GM23338 (cell line): ENCODE results near the gene C9orf40.

Experiments
- CREB1 ChIP-seq: fragments of 250-450 bp; sonication (Bioruptor Pico); IDR thresholded peaks from 2 replicates; pipeline ENCODE4 v1.5.0; 2020; ENCODE audit warnings: low read depth, mild to moderate bottlenecking, moderate library complexity
- ETS1 ChIP-seq: IDR thresholded peaks from 2 replicates; pipeline ENCODE4 v1.6.1; 2016; ENCODE audit warnings: antibody characterized with exemption
- EZH2 ChIP-seq: fragments of 200-600 bp; sonication (generic); IDR thresholded peaks from one replicate; pipeline ENCODE4 v1.8.0; 2017; ENCODE audit warnings: antibody characterized with exemption, mild to moderate bottlenecking, low read depth; ENCODE audit not compliant: unreplicated experiment
- EZH2phosphoT487 ChIP-seq: fragments of 200-600 bp; sonication (generic); IDR thresholded peaks from one replicate; pipeline ENCODE4 v1.8.1; 2018; ENCODE audit warnings: antibody characterized with exemption; ENCODE audit not compliant: unreplicated experiment
- JUNB ChIP-seq: IDR thresholded peaks from one replicate; pipeline ENCODE4 v1.6.1; 2016; ENCODE audit warnings: antibody characterized with exemption; ENCODE audit not compliant: unreplicated experiment
- POLR2AphosphoS5 ChIP-seq: IDR thresholded peaks from 2 replicates; pipeline ENCODE4 v1.6.1; 2016; ENCODE audit warnings: antibody characterized with exemption, low read depth
- REST ChIP-seq: IDR thresholded peaks from one replicate; pipeline ENCODE4 v1.6.1; 2018; ENCODE audit warnings: antibody characterized with exemption; ENCODE audit not compliant: unreplicated experiment
- STAT1 ChIP-seq: IDR thresholded peaks from one replicate; pipeline ENCODE4 v1.6.1; 2016; ENCODE audit warnings: antibody characterized with exemption; ENCODE audit not compliant: unreplicated experiment
- ZNF331 ChIP-seq: fragments of 250-450 bp; sonication (Bioruptor Pico); IDR thresholded peaks from 2 replicates; pipeline ENCODE4 v1.5.0; 2020; ENCODE audit warnings: low read depth, mild to moderate bottlenecking, moderate library complexity
- TF ChIP-seq, protein P1 (sequence below), 2 experiments: fragments of 200-600 bp in 1 of 2; sonication (generic) in 1 of 2; conservative IDR thresholded peaks; 2 replicates each; pipeline versions ENCODE4 v1.5.1 to v1.6.1; 2016 to 2017; ENCODE audit warnings: antibody characterized with exemption in 2 of 2, low read depth in 2 of 2, mild to moderate bottlenecking in 2 of 2, moderate library complexity in 1 of 2

DNA sequence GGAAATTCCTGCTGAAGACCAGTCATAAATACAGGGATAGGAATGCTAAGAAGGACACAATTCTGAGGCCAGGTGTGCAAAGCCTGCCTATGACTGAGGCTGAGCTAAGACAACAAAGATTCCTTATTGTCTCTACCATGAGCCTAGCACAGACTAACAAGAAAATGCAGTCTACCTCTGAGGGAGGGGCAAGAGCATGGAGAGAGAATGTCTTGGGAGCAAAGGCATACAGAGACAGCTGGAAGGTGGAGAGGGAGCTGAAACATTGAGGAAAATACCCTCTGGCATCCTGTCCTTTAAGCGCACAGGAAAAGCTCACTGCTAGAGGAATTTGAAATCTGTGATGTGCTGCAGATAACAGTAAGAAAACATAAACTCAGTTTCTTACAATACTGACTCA, 8.8 kb upstream of the C9orf40 start:
- no peak for TF ChIP-seq JUNB
- TF ChIP-seq, protein P1, sequence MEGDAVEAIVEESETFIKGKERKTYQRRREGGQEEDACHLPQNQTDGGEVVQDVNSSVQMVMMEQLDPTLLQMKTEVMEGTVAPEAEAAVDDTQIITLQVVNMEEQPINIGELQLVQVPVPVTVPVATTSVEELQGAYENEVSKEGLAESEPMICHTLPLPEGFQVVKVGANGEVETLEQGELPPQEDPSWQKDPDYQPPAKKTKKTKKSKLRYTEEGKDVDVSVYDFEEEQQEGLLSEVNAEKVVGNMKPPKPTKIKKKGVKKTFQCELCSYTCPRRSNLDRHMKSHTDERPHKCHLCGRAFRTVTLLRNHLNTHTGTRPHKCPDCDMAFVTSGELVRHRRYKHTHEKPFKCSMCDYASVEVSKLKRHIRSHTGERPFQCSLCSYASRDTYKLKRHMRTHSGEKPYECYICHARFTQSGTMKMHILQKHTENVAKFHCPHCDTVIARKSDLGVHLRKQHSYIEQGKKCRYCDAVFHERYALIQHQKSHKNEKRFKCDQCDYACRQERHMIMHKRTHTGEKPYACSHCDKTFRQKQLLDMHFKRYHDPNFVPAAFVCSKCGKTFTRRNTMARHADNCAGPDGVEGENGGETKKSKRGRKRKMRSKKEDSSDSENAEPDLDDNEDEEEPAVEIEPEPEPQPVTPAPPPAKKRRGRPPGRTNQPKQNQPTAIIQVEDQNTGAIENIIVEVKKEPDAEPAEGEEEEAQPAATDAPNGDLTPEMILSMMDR (conservative IDR thresholded peaks at IDR 0.05; ENCODE audit: low read depth in 2 of 2): no peak
- TF ChIP-seq EZH2: no peak
- TF ChIP-seq REST: no peak
- TF ChIP-seq POLR2AphosphoS5: no peak
- TF ChIP-seq CREB1: no peak
- no peak for TF ChIP-seq STAT1
- TF ChIP-seq ETS1: no peak
- no peak for TF ChIP-seq EZH2phosphoT487
- TF ChIP-seq ZNF331 (CRISPR knock-in tag): no peak
